Upper lobe of left lung (tissue), 6 donors: ENCODE measurements around the gene GRIK4. TPM values are rescaled to one million over a fixed set of nuclear protein-coding genes. Genes with fewer than 3 reads are reported as not detected.

Experiments
- ATAC-seq, 2 donors: fragments of 200-7000 bp; cut with Tn5 transposase; one replicate each; pipeline ENCODE4 v1.9.1; 2022; ENCODE audit warnings: mild to moderate bottlenecking in 2 of 2, moderate library complexity in 2 of 2; ENCODE audit not compliant: low FRiP score in 2 of 2
- DNase-seq, 2 donors: peaks; one replicate each; pipeline ENCODE4 v3.0.0-alpha.2; 2019 to 2020
- H3K27ac ChIP-seq, 4 donors: fragments of 200-600 bp; sonication (generic); one replicate each; pipeline ENCODE4 v1.5.1; 2016 to 2019
- H3K27me3 ChIP-seq, 4 donors: fragments of 200-600 bp; sonication (generic); one replicate each; pipeline ENCODE4 v1.5.1; 2017 to 2019
- H3K36me3 ChIP-seq, 4 donors: fragments of 200-600 bp; sonication (generic); one replicate each; pipeline ENCODE4 v1.5.1; 2016 to 2019
- H3K4me1 ChIP-seq, 4 donors: fragments of 200-600 bp; sonication (generic); one replicate each; pipeline ENCODE4 v1.5.1; 2018 to 2019
- H3K4me3 ChIP-seq, 4 donors: fragments of 200-600 bp; sonication (generic); one replicate each; pipeline ENCODE4 v1.5.1; 2017 to 2019; ENCODE audit warnings: mild to moderate bottlenecking in 2 of 4, moderate library complexity in 1 of 4
- H3K9me3 ChIP-seq, 4 donors: fragments of 200-600 bp; sonication (generic); one replicate each; pipeline ENCODE4 v1.5.1; 2018 to 2019
- EP300 ChIP-seq, 4 donors: sonication (generic); formaldehyde crosslinking; IDR thresholded peaks; one replicate each; pipeline ENCODE4 v1.5.1; 2017; ENCODE audit warnings: antibody characterized with exemption in 4 of 4, control low read depth in 2 of 4
- POLR2A ChIP-seq, 4 donors: fragments of 450-650 bp; IDR thresholded peaks; one replicate each; pipeline ENCODE4 v1.5.1; 2016 to 2017; ENCODE audit warnings: antibody characterized with exemption in 4 of 4, mild to moderate bottlenecking in 2 of 4
- POLR2AphosphoS5 ChIP-seq, 2 donors: sonication (generic); formaldehyde crosslinking; IDR thresholded peaks; one replicate each; pipeline ENCODE4 v1.5.1; 2017; ENCODE audit warnings: antibody characterized with exemption in 2 of 2
- WGBS, 2 donors: methylation state at CpG; one replicate each; pipeline ENCODE4 v1.1.5; 2017 to 2018; 5-methylcytosine and 5-hydroxymethylcytosine counted together
- total RNA-seq, 6 donors: library from RNA; depleted of rRNA in 4 of 6; stranded (reverse); fragments of >200 nt in 4 of 6; gene quantifications; one replicate each; pipeline versions ENCODE4 v1.1.0 to v1.2.1, GENCODE V29; 2016 to 2021
- TF ChIP-seq, protein P1 (sequence below), 6 experiments: fragments of 450-650 bp in 4 of 6; fragments of 200-600 bp in 2 of 6; sonication (generic) in 2 of 6; IDR thresholded peaks; one replicate each; pipeline ENCODE4 v1.5.1; 2016 to 2019; ENCODE audit warnings: antibody characterized with exemption in 6 of 6
- donor health status: DM: no; HTN: no; CAD: no; lungs with moderate emphysema.
- donor health status: DM: no; HTN: yes; CAD: no; lungs with severe emphysema.

GRIK4 gene
- total RNA-seq, 6 donors from 2014 or later = 0.30 to 8.4 (median 0.78) TPM

DNA sequence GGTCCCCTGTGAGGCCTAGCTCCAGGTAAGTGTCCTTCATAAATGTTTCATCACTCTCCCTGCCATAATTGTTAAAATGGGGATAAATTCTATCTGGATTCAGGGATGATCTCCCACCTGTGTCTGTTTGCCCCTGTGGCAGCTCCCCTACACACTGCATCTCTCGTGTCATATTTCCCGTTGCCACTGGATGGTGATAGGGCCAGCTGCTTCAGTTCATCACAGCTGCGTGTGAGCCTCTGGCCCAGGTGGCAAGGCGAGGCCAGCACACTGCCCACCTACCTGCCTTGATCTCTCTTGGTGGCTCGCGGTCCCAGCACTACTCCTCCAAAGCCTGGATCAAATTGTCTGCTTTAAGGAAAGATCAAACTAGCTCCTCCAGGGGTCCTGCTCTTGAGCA, 187.4 kb downstream of the GRIK4 start:
- Histone ChIP-seq H3K27ac (no peak overlapping the region), H3K4me3 (no peak overlapping the region), H3K9me3 (no peaks in the 10 kb centered on the region), H3K4me1 (no peaks in the 10 kb centered on the region), H3K27me3 (no peaks in the 10 kb centered on the region), H3K36me3 (no peaks in the 10 kb centered on the region)
- 81 to 96% methylated on average over 6 of the region's 6 CpGs for WGBS, 2 donors
- TF ChIP-seq, protein P1, sequence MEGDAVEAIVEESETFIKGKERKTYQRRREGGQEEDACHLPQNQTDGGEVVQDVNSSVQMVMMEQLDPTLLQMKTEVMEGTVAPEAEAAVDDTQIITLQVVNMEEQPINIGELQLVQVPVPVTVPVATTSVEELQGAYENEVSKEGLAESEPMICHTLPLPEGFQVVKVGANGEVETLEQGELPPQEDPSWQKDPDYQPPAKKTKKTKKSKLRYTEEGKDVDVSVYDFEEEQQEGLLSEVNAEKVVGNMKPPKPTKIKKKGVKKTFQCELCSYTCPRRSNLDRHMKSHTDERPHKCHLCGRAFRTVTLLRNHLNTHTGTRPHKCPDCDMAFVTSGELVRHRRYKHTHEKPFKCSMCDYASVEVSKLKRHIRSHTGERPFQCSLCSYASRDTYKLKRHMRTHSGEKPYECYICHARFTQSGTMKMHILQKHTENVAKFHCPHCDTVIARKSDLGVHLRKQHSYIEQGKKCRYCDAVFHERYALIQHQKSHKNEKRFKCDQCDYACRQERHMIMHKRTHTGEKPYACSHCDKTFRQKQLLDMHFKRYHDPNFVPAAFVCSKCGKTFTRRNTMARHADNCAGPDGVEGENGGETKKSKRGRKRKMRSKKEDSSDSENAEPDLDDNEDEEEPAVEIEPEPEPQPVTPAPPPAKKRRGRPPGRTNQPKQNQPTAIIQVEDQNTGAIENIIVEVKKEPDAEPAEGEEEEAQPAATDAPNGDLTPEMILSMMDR (IDR thresholded peaks at IDR 0.05) = no peak
- TF ChIP-seq EP300 (IDR thresholded peaks at IDR 0.05) (no peak), POLR2AphosphoS5 (IDR thresholded peaks at IDR 0.05) (no peak), POLR2A (IDR thresholded peaks at IDR 0.05) (no peak)
- no peak for ATAC-seq
- DNase-seq = no peak

DNA sequence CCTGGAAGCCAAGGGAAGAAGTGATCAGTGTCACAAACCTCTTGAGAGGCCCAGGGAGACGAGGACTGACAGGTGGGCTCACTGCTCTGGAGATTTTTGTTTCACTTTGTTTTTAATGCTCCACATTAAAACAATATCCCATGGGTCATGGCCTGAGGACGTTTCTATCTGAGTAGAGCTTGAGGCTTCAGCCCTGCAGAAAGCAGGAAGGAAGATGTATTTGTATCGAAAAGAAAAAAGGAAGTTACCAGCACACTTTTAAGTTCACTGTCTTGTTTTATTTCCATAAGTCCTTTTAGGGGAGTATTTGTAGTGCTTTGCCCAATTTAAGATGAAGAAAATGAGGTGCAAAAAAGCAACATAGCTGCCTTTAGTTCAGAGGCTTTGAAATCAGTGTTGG, 191.1 kb downstream of the GRIK4 start:
- WGBS, 2 donors = 30 to 46% methylated on average over 3 of the region's 3 CpGs
- Histone ChIP-seq H3K4me3 (no peak overlapping the region), H3K36me3 (no peaks in the 10 kb centered on the region), H3K27me3 (no peaks in the 10 kb centered on the region), H3K4me1 (no peaks in the 10 kb centered on the region), H3K27ac (no peak overlapping the region), H3K9me3 (peaks cover 0 to 6% (median 2%) of the 10 kb centered on the region in 4 donors)
- no peak for ATAC-seq
- no peak for TF ChIP-seq POLR2AphosphoS5 (IDR thresholded peaks at IDR 0.05)
- TF ChIP-seq, protein P1 (IDR thresholded peaks at IDR 0.05) = no peak
- no peak for TF ChIP-seq EP300 (IDR thresholded peaks at IDR 0.05)
- no peak for TF ChIP-seq POLR2A (IDR thresholded peaks at IDR 0.05)
- no peak for DNase-seq

DNA sequence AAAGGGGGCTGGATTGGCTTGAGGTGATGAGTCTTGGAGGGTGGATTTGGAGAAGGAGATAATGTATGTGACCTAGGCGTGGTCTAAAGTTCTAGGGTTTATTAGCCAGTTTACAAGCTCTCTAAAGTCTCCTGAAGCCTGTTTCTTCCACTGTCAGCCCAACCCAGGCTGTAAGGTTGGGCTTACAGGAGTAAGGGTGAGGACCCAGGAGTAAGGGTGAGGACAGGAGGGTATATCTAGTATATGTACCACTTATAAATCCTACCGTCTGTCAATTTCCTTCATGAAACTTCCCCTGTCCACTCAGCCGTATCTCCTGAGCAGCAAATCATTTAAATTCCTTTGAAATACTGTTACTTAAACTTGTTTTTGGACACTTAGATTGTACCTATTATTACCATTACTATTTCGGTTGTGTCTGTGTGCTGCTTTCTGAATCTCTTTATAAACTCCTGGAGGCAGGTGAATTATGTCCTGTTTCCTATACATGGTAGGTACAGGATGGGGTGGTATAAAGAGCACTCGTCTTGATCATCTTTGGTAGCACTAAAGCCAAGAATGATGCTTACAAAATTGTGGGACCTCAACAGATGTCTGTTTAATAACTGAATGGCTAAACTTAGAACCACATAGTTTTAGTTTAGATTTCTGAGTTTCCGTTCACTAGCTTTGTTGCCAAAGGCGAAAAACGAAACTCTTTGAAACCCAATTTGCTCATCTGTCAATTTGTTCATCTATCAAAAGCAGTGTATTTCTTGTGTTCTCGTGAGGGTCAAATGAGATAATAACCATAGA, 192.0 kb downstream of the GRIK4 start:
- no peaks in the 10 kb centered on the region for H3K36me3 ChIP-seq

DNA sequence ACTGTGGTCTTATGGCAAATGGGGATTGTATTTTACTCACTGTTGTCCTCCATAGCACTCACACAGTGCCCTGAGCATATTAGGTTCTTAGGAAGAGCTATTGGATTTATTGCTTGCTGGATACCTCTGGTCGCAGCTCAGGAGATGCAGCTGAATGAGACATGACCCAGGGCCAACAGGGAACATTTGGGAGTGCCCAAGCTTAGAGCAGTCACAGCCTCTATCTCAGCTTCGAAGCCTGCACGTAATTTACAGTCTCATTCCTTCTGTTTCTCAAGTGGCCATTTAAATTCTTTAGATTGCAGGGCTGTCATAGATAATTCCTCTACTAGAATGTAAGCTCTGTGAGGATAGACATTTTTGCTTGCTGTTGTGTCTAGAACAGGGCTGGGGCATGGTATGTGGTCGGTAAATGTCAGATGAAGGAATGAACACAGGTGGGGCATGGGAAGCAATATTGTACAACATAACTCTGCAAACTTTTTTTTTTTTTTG, 192.8 kb downstream of the GRIK4 start:
- no peaks in the 10 kb centered on the region for H3K36me3 ChIP-seq
- H3K9me3 ChIP-seq = peaks cover 0 to 9% (median 4%) of the 10 kb centered on the region in 4 donors
- no peak overlapping the region for H3K4me3 ChIP-seq
- no peaks in the 10 kb centered on the region for H3K4me1 ChIP-seq
- WGBS, 2 donors = 70 to 72% methylated on average over 4 of the region's 4 CpGs
- no peak overlapping the region for H3K27ac ChIP-seq
- no peak for ATAC-seq
- TF ChIP-seq EP300 (IDR thresholded peaks at IDR 0.05) = no peak
- no peak for TF ChIP-seq POLR2A (IDR thresholded peaks at IDR 0.05)
- TF ChIP-seq, protein P1 (IDR thresholded peaks at IDR 0.05) = no peak
- no peak for DNase-seq
- H3K27me3 ChIP-seq = no peaks in the 10 kb centered on the region

More for the DNA sequence above, 192.0 kb downstream of the GRIK4 start:
- H3K4me1 ChIP-seq = no peaks in the 10 kb centered on the region
- H3K27ac ChIP-seq = no peak overlapping the region
- ATAC-seq (no peak), DNase-seq (no peak)
- no peaks in the 10 kb centered on the region for H3K27me3 ChIP-seq
- H3K9me3 ChIP-seq = peaks cover 0 to 9% (median 4%) of the 10 kb centered on the region in 4 donors
- no peak overlapping the region for H3K4me3 ChIP-seq
- TF ChIP-seq EP300 (IDR thresholded peaks at IDR 0.05) (no peak), POLR2AphosphoS5 (IDR thresholded peaks at IDR 0.05) (no peak), POLR2A (IDR thresholded peaks at IDR 0.05) (no peak)
- TF ChIP-seq, protein P1 (IDR thresholded peaks at IDR 0.05) = no peak
- WGBS, 2 donors = 83 to 89% methylated on average over 9 of the region's 9 CpGs
